VCaP (cell line): ENCODE measurements around the gene TMF1.

Experiments
- H3K27ac ChIP-seq: fragments of 450-650 bp; 2 replicates; pipeline ENCODE4 v1.5.1; 2017
- CTCF ChIP-seq: fragments of 450-650 bp; conservative IDR thresholded peaks from 2 replicates; pipeline ENCODE4 v1.5.1; 2017; ENCODE audit warnings: mild to moderate bottlenecking, moderate library complexity

TMF1 gene

GRCh38 chr3:69058180-69058946 lies 6.2 kb upstream of the TMF1 start:
- TF ChIP-seq CTCF: no peak
- no peak overlapping the region for H3K27ac ChIP-seq

DNA sequence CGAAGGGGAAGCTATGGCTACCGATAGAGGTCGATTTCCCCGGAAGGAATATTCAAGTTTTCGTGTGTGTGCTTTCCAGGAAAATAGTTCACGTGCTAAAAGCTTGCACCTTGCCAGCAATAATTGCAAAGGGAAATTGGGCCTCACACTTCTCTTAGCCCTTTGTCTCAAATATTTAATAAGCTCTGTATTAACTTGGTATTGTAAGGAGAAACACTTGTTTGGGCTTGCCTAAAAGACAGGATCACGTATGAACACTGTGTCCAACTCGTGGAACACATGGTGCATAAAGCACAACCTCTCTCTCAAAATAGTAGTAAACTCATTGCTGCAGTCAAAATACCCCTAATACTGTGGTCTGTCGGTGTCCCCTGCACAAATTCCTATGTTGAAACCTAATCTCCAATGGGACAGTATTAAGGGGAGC lies 352 bp upstream of the TMF1 start:
- no peak for TF ChIP-seq CTCF
- H3K27ac ChIP-seq: peak overlapping the region; percentile 80

DNA sequence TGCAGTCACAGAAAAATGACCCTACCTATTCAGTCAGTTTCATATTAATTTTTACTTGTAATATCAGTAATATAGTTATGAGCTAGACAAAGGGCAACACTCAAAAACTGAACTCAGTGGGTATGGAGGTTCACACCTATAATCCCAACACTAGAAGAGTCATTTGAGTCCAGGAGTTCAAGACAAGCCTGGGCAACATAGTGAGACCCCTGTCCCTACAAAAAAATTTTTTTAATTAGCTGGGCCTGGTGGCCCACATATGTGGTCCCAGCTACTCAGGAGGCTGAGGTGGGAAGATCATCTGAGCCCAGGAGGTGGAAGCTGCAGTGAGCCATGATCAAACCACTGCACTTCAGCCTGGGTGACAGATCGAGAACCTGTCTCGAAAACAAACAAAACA lies 3.1 kb downstream of the TMF1 start:
- H3K27ac ChIP-seq: no peak overlapping the region
- no peak for TF ChIP-seq CTCF

DNA sequence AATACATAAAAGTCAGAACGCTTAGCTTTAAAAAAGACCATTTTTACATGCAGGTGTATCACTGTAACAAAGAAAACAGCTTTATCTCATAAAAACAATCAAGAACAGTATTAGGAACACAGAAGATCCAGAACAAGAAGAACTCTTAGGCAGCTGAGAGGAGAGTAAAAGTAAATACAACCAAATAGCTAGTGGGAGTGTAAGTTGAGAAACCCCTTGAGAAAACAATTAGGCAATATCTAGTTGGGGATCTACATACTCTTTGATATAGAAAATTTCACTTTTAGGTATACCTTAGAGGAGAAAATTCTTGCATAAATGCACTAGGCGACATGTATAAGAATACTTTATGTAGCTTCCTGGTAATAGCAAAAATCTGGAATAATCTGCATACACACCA lies 7.5 kb downstream of the TMF1 start:
- TF ChIP-seq CTCF: no peak
- no peak overlapping the region for H3K27ac ChIP-seq

- no peak overlapping the region for H3K27ac ChIP-seq
- TF ChIP-seq CTCF: no peak
Observed at GRCh38 chr3:69033470-69033869, 18.7 kb downstream of the TMF1 start.

- no peak for TF ChIP-seq CTCF
- no peak overlapping the region for H3K27ac ChIP-seq
Observed at GRCh38 chr3:69032737-69033136, 19.4 kb downstream of the TMF1 start.

DNA sequence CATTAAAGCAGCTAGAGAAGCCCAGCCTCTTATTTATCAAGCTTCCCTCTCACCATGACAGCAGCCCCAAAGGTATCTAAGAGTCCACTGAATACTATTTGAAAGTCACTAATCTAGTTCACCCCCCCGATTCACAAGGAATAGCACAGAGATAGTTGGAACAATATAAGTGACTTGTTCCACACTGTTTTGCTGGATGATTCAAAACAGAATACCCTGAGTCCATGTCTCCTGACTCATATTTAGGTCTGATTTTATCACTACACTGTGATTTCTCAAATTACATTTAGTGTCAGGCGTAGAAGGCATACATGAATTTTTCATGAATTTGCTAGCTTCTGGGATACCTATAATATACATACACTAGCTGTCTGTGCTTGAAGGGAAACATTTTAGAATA lies 20.0 kb downstream of the TMF1 start:
- no peak overlapping the region for H3K27ac ChIP-seq
- no peak for TF ChIP-seq CTCF
